Measurements from ENCODE around the gene BHLHE23. TPM values are rescaled to one million over a fixed set of nuclear protein-coding genes. Genes with fewer than 3 reads are reported as not detected.

BHLHE23 gene
- total RNA-seq, 1 donor from 2014 or later = not detected

DNA sequence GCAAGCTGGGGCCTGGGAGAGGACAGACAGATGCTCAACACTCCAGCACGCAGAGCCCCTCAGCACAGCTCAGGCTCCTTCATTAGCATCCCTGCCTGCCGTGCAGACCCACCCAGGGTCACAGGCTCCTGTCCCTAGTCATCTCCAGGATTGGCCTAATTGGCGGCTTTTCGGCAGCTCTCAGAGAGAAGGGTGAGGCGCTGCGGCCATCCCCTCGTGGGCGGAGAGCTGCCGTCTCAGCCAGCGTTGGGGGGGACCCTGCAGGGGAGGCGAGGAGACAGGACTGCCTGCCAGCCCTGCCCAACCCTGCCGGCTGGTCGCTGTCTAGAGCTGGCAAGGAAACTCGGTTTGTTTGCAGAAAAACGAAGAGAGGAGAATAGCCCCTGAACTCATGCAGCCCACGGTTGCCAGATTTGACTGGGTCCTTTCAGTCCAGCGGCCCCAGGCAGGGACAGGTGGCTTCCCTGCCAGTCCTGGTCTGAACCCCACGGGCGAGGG is 26.8 kb downstream of the BHLHE23 start:
- Histone ChIP-seq H3K9ac (no peak overlapping the region), H3K27ac (no peak overlapping the region), H3K4me1 (peaks cover 29% of the 10 kb centered on the region), H4K20me1 (ENCODE audit: low read depth) (no peaks in the 10 kb centered on the region), H3K9me3 (ENCODE audit: low read depth) (no peaks in the 10 kb centered on the region), H3K27me3 (peaks cover 32% of the 10 kb centered on the region), H3K4me2 (no peak overlapping the region), H3K79me2 (ENCODE audit: low read depth) (no peaks in the 10 kb centered on the region), H3K36me3 (no peaks in the 10 kb centered on the region), H3K4me3 (no peak overlapping the region), H3F3A (ENCODE audit: low read depth) (peaks cover 16% of the 10 kb centered on the region), H2AFZ (replicated peaks) (no peak overlapping the region)
- Mint-ChIP-seq H3K27me3 (ENCODE audit: insufficient read depth, low read depth) (peaks cover 33% of the 10 kb centered on the region), H3K4me1 (peaks cover 53% of the 10 kb centered on the region), H3K9me3 (no peaks in the 10 kb centered on the region), H3K27ac (no peak overlapping the region), H3K4me3 (no peak overlapping the region), H3K36me3 (no peaks in the 10 kb centered on the region)
- peak; percentile 42 for DNase-seq (ENCODE audit: low spot score)
- no peak for TF ChIP-seq EZH2phosphoT487 (IDR thresholded peaks at IDR 0.05)
- no peak for TF ChIP-seq EZH2 (IDR thresholded peaks at IDR 0.05)
- TF ChIP-seq, protein P1, sequence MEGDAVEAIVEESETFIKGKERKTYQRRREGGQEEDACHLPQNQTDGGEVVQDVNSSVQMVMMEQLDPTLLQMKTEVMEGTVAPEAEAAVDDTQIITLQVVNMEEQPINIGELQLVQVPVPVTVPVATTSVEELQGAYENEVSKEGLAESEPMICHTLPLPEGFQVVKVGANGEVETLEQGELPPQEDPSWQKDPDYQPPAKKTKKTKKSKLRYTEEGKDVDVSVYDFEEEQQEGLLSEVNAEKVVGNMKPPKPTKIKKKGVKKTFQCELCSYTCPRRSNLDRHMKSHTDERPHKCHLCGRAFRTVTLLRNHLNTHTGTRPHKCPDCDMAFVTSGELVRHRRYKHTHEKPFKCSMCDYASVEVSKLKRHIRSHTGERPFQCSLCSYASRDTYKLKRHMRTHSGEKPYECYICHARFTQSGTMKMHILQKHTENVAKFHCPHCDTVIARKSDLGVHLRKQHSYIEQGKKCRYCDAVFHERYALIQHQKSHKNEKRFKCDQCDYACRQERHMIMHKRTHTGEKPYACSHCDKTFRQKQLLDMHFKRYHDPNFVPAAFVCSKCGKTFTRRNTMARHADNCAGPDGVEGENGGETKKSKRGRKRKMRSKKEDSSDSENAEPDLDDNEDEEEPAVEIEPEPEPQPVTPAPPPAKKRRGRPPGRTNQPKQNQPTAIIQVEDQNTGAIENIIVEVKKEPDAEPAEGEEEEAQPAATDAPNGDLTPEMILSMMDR (IDR thresholded peaks at IDR 0.05) = no peak

- no peaks in the 10 kb centered on the region for H3K9me3 Mint-ChIP-seq
- Histone ChIP-seq H3K27ac (no peak overlapping the region), H3K4me1 (peaks cover 28% of the 10 kb centered on the region), H3K36me3 (no peaks in the 10 kb centered on the region), H3K4me2 (no peak overlapping the region), H3K27me3 (peaks cover 38% of the 10 kb centered on the region), H4K20me1 (ENCODE audit: low read depth) (peaks cover 3% of the 10 kb centered on the region), H3F3A (ENCODE audit: low read depth) (peaks cover 15% of the 10 kb centered on the region), H3K79me2 (ENCODE audit: low read depth) (no peaks in the 10 kb centered on the region), H3K9ac (no peak overlapping the region), H3K9me3 (ENCODE audit: low read depth) (no peaks in the 10 kb centered on the region), H3K4me3 (no peak overlapping the region), H2AFZ (replicated peaks) (no peak overlapping the region)
- no peaks in the 10 kb centered on the region for H3K36me3 Mint-ChIP-seq
- peaks cover 52% of the 10 kb centered on the region for H3K4me1 Mint-ChIP-seq
- H3K27me3 Mint-ChIP-seq (ENCODE audit: insufficient read depth, low read depth) = peaks cover 35% of the 10 kb centered on the region
- H3K4me3 Mint-ChIP-seq = no peak overlapping the region
- DNase-seq (ENCODE audit: low spot score) = no peak
- TF ChIP-seq, protein P1 (IDR thresholded peaks at IDR 0.05) = no peak
- TF ChIP-seq EZH2 (IDR thresholded peaks at IDR 0.05) (no peak), EZH2phosphoT487 (IDR thresholded peaks at IDR 0.05) (no peak)
- no peak overlapping the region for H3K27ac Mint-ChIP-seq
Measured at GRCh38 chr20:62979310-62979709, 27.5 kb downstream of the BHLHE23 start.

DNA sequence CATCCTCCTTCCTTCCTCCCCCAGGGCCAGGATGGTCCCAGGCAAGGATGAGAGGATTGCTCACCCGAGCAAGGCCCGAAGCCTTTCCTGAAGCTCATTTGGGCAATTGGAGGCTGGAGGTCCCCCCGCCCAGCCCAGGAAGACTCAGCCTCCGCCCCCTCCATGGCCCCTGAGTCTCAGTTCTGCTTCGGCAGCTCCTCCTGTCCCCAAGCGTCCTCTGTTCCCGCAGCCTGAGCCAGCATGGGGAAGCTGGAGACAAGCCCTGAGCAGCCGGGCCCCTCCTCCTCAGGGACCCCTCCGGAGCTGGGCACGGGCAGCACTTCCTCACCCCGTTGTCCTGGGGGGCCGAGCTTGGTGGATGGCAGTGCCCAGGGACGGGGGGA is 28.2 kb downstream of the BHLHE23 start:
- Histone ChIP-seq H3K9ac (no peak overlapping the region), H3K9me3 (ENCODE audit: low read depth) (no peaks in the 10 kb centered on the region), H2AFZ (replicated peaks) (no peak overlapping the region), H3K27me3 (peaks cover 46% of the 10 kb centered on the region), H3K4me3 (no peak overlapping the region), H3F3A (ENCODE audit: low read depth) (peaks cover 17% of the 10 kb centered on the region), H3K36me3 (no peaks in the 10 kb centered on the region), H3K4me2 (no peak overlapping the region), H3K27ac (no peak overlapping the region), H3K4me1 (peaks cover 28% of the 10 kb centered on the region), H4K20me1 (ENCODE audit: low read depth) (peaks cover 8% of the 10 kb centered on the region), H3K79me2 (ENCODE audit: low read depth) (no peaks in the 10 kb centered on the region)
- H3K36me3 Mint-ChIP-seq = no peaks in the 10 kb centered on the region
- DNase-seq (ENCODE audit: low spot score) = no peak
- no peak overlapping the region for H3K27ac Mint-ChIP-seq
- no peaks in the 10 kb centered on the region for H3K9me3 Mint-ChIP-seq
- no peak overlapping the region for H3K4me3 Mint-ChIP-seq
- peaks cover 40% of the 10 kb centered on the region for H3K27me3 Mint-ChIP-seq (ENCODE audit: insufficient read depth, low read depth)
- TF ChIP-seq, protein P1 (IDR thresholded peaks at IDR 0.05) = no peak
- TF ChIP-seq EZH2phosphoT487 (IDR thresholded peaks at IDR 0.05) = no peak
- TF ChIP-seq EZH2 (IDR thresholded peaks at IDR 0.05) = no peak
- peaks cover 47% of the 10 kb centered on the region for H3K4me1 Mint-ChIP-seq
